ENCODE measurements around the gene CDCA4.

DNA sequence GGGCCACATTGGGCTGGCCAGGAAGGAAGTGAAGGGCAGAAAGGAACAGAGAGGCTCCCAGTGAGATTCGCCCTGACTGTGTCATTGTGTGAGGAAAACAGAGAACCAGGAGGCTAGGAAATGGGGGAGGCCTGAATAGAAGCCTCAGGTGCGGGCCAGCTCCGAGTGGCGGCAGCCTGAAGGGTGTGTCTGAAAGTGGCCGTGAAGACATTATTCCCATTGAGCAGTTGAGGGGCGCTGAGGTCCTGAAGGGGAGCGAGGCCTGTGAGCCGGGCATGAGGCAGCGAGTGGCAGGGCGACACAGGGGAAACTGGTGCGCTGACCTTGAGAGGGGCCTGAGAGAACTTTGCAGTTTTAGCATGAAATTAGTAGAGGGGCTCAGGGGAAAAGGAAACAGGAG lies 28.4 kb downstream of the CDCA4 start:
- TF ChIP-seq POLR2AphosphoS5 (IDR thresholded peaks at IDR 0.05; ENCODE audit: insufficient read depth, low read depth, low read length) (no peak), POLR2A (IDR thresholded peaks at IDR 0.05; ENCODE audit: low read depth, low read length) (no peak), MYC (IDR thresholded peaks at IDR 0.05; ENCODE audit: low read depth, low read length) (no peak), EZH2 (IDR thresholded peaks at IDR 0.05; ENCODE audit: borderline replicate concordance, low read depth, low read length, severe bottlenecking) (no peak), JUN (IDR thresholded peaks at IDR 0.05; ENCODE audit: borderline replicate concordance, insufficient read depth, insufficient read length, low read depth) (no peak), FOS (IDR thresholded peaks at IDR 0.05; ENCODE audit: borderline replicate concordance, insufficient read depth, low read length) (no peak), GATA2 (IDR thresholded peaks at IDR 0.05; ENCODE audit: insufficient read depth, insufficient read length, low read depth, low read length) (no peak)
- TF ChIP-seq, protein P1, sequence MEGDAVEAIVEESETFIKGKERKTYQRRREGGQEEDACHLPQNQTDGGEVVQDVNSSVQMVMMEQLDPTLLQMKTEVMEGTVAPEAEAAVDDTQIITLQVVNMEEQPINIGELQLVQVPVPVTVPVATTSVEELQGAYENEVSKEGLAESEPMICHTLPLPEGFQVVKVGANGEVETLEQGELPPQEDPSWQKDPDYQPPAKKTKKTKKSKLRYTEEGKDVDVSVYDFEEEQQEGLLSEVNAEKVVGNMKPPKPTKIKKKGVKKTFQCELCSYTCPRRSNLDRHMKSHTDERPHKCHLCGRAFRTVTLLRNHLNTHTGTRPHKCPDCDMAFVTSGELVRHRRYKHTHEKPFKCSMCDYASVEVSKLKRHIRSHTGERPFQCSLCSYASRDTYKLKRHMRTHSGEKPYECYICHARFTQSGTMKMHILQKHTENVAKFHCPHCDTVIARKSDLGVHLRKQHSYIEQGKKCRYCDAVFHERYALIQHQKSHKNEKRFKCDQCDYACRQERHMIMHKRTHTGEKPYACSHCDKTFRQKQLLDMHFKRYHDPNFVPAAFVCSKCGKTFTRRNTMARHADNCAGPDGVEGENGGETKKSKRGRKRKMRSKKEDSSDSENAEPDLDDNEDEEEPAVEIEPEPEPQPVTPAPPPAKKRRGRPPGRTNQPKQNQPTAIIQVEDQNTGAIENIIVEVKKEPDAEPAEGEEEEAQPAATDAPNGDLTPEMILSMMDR (IDR thresholded peaks at IDR 0.05; ENCODE audit: extremely low read depth in 1 of 2, insufficient read depth in 1 of 2, low read depth in 1 of 2, low read length in 2 of 2): no peak
- TF ChIP-seq, protein P2, sequence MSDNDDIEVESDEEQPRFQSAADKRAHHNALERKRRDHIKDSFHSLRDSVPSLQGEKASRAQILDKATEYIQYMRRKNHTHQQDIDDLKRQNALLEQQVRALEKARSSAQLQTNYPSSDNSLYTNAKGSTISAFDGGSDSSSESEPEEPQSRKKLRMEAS (IDR thresholded peaks at IDR 0.05; ENCODE audit: insufficient read depth, insufficient read length): no peak
